Measurements from ENCODE around the gene DMBX1. TPM values are rescaled to one million over a fixed set of nuclear protein-coding genes. Genes with fewer than 3 reads are reported as not detected.

DMBX1 gene
- total and polyA plus RNA-seq, 2 of the 4 experiments (the other 2 are of a cell fraction), result not detected

DNA sequence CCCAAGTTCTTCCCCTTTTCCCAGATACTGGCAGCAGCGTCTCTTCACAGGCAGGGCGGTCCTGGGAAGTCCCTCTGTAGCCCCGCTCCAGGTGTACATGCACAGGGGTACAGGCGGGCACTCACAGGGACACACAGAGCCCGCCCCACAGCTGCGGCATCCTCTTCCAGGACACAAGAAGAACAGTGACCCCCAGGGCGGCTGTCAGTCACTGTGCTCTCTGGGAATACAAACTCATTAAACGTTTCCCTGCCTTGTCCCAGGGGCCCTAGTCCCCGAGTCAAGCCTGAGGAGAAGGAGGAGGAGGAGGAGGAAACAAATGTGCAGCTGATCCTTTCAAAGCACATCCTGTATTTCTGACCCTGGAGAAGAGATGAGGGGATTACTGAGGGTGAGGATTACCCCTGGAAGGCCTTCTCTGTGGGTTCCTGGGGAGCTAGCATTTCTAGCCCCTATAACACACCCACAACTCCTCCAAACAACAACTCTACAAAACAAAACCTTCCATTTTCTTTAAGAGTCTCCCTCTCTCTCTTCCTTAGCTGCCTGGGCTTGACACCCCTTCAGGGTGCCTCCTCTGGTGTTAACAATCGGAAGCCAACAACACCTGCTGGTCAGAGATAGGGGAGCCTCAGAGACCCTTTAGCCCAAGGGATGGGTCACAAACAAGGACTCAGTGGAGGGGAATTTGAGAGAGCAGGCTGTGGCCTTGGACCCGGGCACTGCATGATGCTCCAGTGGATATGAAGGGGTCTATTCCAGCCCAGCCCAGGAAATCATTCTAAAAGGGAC, 28.4 kb upstream of the DMBX1 start:
- CTCF ChIA-PET, result no interaction called here
- no peaks in the 10 kb centered on the region for H3K4me1 ChIP-seq (ENCODE audit: control insufficient read depth, insufficient read depth, low read length)
- no peak overlapping the region for H4K8ac ChIP-seq (ENCODE audit: low read depth in 2 of 2, low read length in 2 of 2)
- H3K56ac ChIP-seq (ENCODE audit: extremely low read depth, insufficient read depth, low read length), result no peak overlapping the region
- H3K9ac ChIP-seq (ENCODE audit: low read depth, low read length), result no peak overlapping the region
- no peak overlapping the region for H2AFZ ChIP-seq (replicated peaks; ENCODE audit: low read length, poor library complexity)
- no peak overlapping the region for H3K14ac ChIP-seq (replicated peaks; ENCODE audit: low read depth, low read length)
- dilution Hi-C loops (cut with HindIII; ENCODE audit: low sequenced_read_pairs, unreplicated experiment) (no loop called here), intact Hi-C loops (cut with micrococcal nuclease) (no loop called here), in situ Hi-C loops (cut with MboI; ENCODE audit: low sequenced_read_pairs) (no loop called here)
- 100% methylated on average over 1 of the region's 11 CpGs; no CpG with 5 or more reads in 1 of the 2 experiments for WGBS, 2 experiments (ENCODE audit: extremely low coverage in 2 of 2, insufficient read length in 1 of 2)
- H3K36me3 ChIP-seq (ENCODE audit: control insufficient read depth, insufficient read depth, low read length), result no peaks in the 10 kb centered on the region
- no peak overlapping the region for H4K5ac ChIP-seq (ENCODE audit: low read depth, low read length)
- BruUV-seq (replicated peaks), result no TSS peak
- H3K4ac ChIP-seq (ENCODE audit: low read depth, low read length), result no peak overlapping the region
- TF ChIP-seq, protein P1, sequence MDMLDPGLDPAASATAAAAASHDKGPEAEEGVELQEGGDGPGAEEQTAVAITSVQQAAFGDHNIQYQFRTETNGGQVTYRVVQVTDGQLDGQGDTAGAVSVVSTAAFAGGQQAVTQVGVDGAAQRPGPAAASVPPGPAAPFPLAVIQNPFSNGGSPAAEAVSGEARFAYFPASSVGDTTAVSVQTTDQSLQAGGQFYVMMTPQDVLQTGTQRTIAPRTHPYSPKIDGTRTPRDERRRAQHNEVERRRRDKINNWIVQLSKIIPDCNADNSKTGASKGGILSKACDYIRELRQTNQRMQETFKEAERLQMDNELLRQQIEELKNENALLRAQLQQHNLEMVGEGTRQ (IDR thresholded peaks at IDR 0.05; ENCODE audit: low read depth, low read length), result no peak
- TF ChIP-seq, protein P2, sequence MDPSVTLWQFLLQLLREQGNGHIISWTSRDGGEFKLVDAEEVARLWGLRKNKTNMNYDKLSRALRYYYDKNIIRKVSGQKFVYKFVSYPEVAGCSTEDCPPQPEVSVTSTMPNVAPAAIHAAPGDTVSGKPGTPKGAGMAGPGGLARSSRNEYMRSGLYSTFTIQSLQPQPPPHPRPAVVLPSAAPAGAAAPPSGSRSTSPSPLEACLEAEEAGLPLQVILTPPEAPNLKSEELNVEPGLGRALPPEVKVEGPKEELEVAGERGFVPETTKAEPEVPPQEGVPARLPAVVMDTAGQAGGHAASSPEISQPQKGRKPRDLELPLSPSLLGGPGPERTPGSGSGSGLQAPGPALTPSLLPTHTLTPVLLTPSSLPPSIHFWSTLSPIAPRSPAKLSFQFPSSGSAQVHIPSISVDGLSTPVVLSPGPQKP (IDR thresholded peaks at IDR 0.05; ENCODE audit: borderline replicate concordance, low read depth, low read length), result no peak
- TF ChIP-seq CEBPB (IDR thresholded peaks at IDR 0.05; ENCODE audit: low read depth, low read length), result no peak
- TF ChIP-seq, protein P3, sequence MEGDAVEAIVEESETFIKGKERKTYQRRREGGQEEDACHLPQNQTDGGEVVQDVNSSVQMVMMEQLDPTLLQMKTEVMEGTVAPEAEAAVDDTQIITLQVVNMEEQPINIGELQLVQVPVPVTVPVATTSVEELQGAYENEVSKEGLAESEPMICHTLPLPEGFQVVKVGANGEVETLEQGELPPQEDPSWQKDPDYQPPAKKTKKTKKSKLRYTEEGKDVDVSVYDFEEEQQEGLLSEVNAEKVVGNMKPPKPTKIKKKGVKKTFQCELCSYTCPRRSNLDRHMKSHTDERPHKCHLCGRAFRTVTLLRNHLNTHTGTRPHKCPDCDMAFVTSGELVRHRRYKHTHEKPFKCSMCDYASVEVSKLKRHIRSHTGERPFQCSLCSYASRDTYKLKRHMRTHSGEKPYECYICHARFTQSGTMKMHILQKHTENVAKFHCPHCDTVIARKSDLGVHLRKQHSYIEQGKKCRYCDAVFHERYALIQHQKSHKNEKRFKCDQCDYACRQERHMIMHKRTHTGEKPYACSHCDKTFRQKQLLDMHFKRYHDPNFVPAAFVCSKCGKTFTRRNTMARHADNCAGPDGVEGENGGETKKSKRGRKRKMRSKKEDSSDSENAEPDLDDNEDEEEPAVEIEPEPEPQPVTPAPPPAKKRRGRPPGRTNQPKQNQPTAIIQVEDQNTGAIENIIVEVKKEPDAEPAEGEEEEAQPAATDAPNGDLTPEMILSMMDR (conservative IDR thresholded peaks at IDR 0.05; ENCODE audit: low read depth, low read length), result no peak
- TF ChIP-seq NFE2L2 (IDR thresholded peaks at IDR 0.05; ENCODE audit: low read depth, low read length), result no peak
- TF ChIP-seq MAZ (IDR thresholded peaks at IDR 0.05; ENCODE audit: borderline replicate concordance, low read depth, low read length), result no peak
- no peak for TF ChIP-seq FOS (IDR thresholded peaks at IDR 0.05; ENCODE audit: low read depth, low read length)
- no peak for TF ChIP-seq RAD21 (IDR thresholded peaks at IDR 0.05; ENCODE audit: low read length)
- TF ChIP-seq SMC3 (IDR thresholded peaks at IDR 0.05; ENCODE audit: low read depth, low read length), result no peak
- TF ChIP-seq MAFK (IDR thresholded peaks at IDR 0.05; ENCODE audit: low read depth, low read length), result no peak
- no peak for TF ChIP-seq CHD1 (IDR thresholded peaks at IDR 0.05; ENCODE audit: low read depth, low read length)
- no peak for TF ChIP-seq POLR2A (IDR thresholded peaks at IDR 0.05; ENCODE audit: low read depth, low read length)
- no peak for TF ChIP-seq RCOR1 (IDR thresholded peaks at IDR 0.05; ENCODE audit: insufficient replicate concordance, low read length)
- no peak for TF ChIP-seq RFX5 (IDR thresholded peaks at IDR 0.05; ENCODE audit: low read depth, low read length)
- TF ChIP-seq MXI1 (IDR thresholded peaks at IDR 0.05; ENCODE audit: borderline replicate concordance, low read depth, low read length), result no peak
- TF ChIP-seq BHLHE40 (IDR thresholded peaks at IDR 0.05; ENCODE audit: low read depth, low read length), result no peak
- H2BK20ac ChIP-seq (ENCODE audit: low read depth, low read length), result no peak overlapping the region
- H2BK5ac ChIP-seq (ENCODE audit: low read depth, low read length, poor library complexity, severe bottlenecking), result no peak overlapping the region
- H3K23ac ChIP-seq (ENCODE audit: low read depth, low read length), result no peak overlapping the region
- H3K27ac ChIP-seq (ENCODE audit: insufficient read depth, low read length), result no peak overlapping the region
- H3K9me3 ChIP-seq (ENCODE audit: control insufficient read depth, insufficient read depth, low read length), result no peaks in the 10 kb centered on the region
- DNase-seq (no peak), ATAC-seq (ENCODE audit: low read depth) (no peak)
- no peak overlapping the region for H3K4me2 ChIP-seq (ENCODE audit: low read depth, low read length)
- H4K91ac ChIP-seq (ENCODE audit: insufficient read depth, low read depth, low read length), result no peak overlapping the region
- no peak overlapping the region for H2AK5ac ChIP-seq (ENCODE audit: low read depth, low read length)
- no peak overlapping the region for H2BK120ac ChIP-seq (ENCODE audit: low read depth, low read length)
- no peaks in the 10 kb centered on the region; the same call in 1 of the 2 replicates for H3K9me1 ChIP-seq (ENCODE audit: insufficient read depth, low read length)
- H3K4me3 ChIP-seq (ENCODE audit: insufficient read depth, low read depth, low read length), result no peak overlapping the region
- H4K20me1 ChIP-seq (ENCODE audit: insufficient read depth, low read length), result no peaks in the 10 kb centered on the region; the same call in 1 of the 2 replicates
- H3K79me1 ChIP-seq (ENCODE audit: low read depth in 1 of 2, low read length in 2 of 2), result no peaks in the 10 kb centered on the region
- H3K27me3 ChIP-seq (ENCODE audit: control insufficient read depth, insufficient read depth, low read length), result peaks cover 77% of the 10 kb centered on the region
- H2AK9ac ChIP-seq (replicated peaks; ENCODE audit: low read depth, low read length, poor library complexity), result no peak overlapping the region
- POLR2A ChIA-PET (ENCODE audit: unreplicated experiment), result no interaction called here
- no peak overlapping the region for H3K18ac ChIP-seq (ENCODE audit: low read depth, low read length)
- H2BK15ac ChIP-seq (ENCODE audit: low read depth, low read length), result no peak overlapping the region
